Measurements from ENCODE around the gene SPATA18.

GRCh38 chr4:52099860-52100461 lies 48.9 kb downstream of the SPATA18 start:
- TF ChIP-seq CTCF (IDR thresholded peaks at IDR 0.05) (no peak), POLR2A (IDR thresholded peaks at IDR 0.05) (no peak)
